SH-SY5Y (cell line): Measurements from ENCODE around the gene ADAMTS17.

Experiments used
- GATA2 ChIP-seq: IDR thresholded peaks from 2 replicates; pipeline ENCODE4 v1.6.1; 2011; ENCODE audit warnings: mild to moderate bottlenecking, low read depth, low read length
- GATA3 ChIP-seq: IDR thresholded peaks from 2 replicates; pipeline ENCODE4 v1.6.1; 2011; ENCODE audit warnings: low read depth, mild to moderate bottlenecking, low read length, moderate library complexity

- TF ChIP-seq GATA2: 0 out of 2 replicates have a peak, but pooled peaks have one; percentile 16
- no peak for TF ChIP-seq GATA3
These were observed at the start of gene ADAMTS17 for GRCh38 chr15:100341750-100342560.
